Fibroblast of gingiva (primary cell): Measurements from ENCODE around the gene BCL2L12.
"Not testable (repeated sequence)": the region's sequence is repeated elsewhere in the genome, so short reads cannot be mapped to it uniquely, and the experiment has no call there.

Experiments used
- DNase-seq: peaks from one replicate; pipeline ENCODE4 v3.0.0-alpha.2; 2011; ENCODE audit warnings: low read depth

The BCL2L12 gene, protein sequence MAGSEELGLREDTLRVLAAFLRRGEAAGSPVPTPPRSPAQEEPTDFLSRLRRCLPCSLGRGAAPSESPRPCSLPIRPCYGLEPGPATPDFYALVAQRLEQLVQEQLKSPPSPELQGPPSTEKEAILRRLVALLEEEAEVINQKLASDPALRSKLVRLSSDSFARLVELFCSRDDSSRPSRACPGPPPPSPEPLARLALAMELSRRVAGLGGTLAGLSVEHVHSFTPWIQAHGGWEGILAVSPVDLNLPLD

DNA sequence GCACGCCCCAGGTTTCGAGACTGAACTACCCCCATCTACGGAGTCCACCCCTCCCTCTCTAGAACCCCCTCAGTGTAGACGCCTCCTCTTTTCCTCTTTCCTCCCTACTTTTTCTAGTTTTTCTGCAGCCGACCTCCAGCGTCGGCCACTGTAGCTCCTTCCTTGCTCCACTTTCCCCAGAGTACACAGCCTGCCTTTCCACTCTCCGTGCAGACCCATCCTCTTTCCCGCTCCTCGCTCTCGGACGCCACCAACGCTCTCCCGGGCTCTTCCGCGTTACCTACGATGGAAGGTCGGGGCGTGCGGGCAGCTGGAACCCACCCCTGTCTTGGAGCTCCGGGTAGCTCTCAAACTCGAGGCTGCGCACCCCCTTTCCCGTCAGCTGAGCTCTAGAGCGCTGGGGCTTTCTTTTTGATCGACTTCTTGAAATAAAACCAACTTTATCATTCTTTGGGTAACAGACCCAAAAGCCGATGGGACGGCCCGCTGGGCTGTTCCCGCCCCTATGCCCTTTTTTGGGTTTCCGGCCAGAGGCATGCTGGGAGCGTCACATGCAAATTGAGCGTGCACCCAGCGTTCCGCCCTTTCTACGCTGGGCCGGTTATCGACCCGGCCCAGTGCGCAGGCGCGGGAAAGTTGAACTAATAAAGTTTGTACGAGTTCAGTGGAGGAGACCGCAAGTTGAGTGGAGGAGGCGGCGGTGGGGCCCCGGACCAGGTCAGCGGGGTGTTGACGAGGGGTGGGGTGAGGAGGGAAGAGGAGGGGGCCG, at the start of gene BCL2L12, which contains the start of gene IRF3:
Gene BCL2L12 (plus strand): TSS at position 583 of the 769 bp plus-strand sequence. CDS start 760 bp downstream, outside the sequence.
Gene IRF3 (minus strand): TSS at position 507 of the 769 bp plus-strand sequence. CDS start 1,019 bp downstream, outside the sequence.
- peak; percentile 94 for DNase-seq

DNA sequence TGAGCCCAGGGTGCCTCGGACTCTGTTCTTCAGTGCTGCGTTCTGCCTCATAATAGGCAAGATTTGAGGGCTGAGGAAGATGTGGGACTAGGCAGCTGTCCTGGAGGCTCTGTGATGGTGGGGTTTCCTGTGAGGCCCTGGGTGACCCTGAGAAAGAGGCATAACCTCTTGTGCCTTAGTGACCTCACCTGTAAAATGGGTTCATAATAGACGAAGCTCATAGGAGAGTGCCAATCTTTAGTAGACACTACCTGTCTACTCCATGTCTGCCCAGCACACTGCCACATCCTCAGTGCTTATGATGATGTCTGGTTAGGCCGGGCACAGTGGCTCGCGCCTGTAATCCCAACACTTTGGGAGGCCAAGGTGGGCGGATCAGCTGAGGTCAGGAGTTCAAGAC, 49.2 kb upstream of the BCL2L12 start:
- no peak for DNase-seq

DNA sequence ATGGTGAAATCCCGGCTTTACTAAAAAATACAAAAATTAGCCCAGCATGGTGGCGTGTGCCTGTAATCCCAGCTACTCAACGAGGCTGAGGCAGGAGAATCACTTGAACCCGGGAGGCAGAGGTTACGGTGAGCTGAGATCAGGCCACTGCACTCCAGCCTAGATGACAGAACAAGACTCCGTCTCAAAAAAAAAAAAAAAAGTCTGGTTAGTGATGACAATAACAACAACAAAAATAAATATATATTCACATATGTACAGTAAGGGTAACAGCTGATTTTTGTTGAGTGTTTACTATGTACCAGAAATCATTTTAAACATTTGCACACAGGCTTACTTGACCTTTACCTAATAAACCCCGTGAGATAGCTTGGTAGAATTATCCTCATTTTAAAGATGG, 48.8 kb upstream of the BCL2L12 start:
- no peak for DNase-seq

DNA sequence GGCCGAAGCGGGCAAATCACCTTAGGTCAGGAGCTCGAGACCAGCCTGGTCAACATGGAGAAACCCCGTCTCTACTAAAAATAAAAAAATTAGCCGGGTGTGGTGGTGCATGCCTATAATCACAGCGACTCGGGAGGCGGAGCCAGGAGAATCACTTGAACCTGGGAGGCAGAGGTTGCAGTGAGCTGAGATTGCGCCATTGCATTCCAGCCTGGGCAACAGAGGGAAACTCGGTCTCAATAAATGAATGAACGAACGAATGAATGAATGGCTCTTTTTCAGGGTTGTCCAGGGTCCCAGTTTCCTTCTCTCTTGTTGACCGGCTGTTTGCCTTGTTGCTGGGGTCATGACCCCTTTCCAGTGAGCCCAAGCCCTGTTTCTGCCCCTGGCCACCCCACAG, 47.9 kb upstream of the BCL2L12 start:
- not testable (repeated sequence) for DNase-seq

DNA sequence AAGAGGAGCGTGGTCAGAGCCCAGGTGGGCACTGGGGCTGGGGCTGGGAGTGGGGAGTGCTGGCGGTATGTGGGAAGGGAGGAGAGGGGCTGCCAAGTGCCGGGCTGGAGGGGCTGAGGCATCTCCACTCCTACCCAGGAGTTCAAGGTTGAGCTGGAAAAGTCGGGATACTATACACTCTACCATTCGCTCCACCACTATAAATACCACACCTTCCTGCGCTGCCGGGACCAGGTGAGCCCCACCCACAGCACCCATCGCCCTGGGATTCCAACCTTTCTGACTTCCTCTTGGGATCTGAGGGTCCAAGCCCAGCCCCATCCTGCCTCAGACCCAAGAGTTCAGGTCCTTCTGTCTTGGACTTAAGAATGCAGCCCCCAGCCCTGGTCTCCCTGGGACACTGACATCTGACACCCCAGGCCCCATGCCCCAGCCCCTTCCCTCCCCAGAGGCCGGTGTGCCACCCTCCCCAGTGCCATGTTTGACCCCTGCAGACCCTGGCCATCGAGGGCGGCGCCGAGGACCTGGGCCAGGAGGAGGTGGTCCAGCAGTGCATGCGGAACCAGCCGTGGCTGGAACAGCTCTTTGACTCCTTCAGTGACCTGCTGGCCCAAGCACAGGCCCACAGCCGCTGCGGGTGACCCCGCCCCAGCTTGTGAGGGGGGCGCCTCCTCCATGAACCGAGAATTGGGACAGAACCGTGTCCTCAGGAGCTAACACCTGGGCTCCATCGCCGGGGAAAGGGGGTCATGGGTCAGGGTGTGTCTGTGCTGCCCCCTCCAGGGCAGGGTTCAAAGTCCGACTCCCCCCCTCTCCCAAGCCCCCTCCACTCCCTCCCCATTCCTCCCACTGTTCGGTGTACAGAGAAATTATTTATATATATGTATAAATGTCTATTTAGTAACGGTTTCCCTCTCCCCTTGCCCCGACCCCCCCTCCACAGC, 40.5 kb upstream of the BCL2L12 start:
- DNase-seq, result no peak

DNA sequence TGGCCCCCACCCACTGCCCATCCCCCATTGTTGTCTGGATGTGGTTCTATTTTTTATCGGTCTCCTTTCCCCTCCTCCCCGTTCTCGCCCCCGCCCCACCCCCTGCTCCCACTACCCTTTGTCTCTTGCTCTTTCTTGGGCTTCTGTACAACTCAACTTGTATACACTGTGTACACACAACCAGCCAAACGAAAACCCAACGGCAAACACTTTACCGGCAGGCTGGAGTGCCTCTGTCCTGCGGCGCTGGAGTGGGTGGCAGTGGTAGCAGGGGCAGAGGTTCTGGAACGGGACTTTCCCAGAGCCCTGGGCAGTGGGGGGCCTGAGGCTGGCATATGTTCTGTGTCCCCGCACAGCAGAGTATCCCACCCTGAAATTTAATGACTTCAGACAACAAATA, 39.5 kb upstream of the BCL2L12 start:
- DNase-seq, result no peak

DNA sequence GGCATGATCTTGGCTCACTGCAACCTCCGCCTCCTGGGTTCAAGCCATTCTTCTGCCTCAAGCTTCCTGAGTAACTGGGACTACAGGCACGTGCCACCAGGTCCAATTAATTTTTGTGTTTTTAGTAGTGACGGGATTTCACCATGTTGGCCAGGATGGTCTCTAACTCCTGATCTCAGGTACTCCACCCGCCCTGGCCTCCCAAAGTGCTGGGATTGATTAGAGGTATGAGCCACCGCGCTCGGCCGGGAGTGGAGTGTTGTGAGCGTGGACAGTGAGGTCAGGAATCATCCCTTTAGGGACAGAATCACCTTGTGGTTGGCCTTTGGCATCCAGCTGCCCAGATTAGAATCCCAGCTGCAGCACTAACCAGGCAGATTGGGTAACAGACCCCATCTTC, 36.1 kb upstream of the BCL2L12 start:
- no peak for DNase-seq

DNA sequence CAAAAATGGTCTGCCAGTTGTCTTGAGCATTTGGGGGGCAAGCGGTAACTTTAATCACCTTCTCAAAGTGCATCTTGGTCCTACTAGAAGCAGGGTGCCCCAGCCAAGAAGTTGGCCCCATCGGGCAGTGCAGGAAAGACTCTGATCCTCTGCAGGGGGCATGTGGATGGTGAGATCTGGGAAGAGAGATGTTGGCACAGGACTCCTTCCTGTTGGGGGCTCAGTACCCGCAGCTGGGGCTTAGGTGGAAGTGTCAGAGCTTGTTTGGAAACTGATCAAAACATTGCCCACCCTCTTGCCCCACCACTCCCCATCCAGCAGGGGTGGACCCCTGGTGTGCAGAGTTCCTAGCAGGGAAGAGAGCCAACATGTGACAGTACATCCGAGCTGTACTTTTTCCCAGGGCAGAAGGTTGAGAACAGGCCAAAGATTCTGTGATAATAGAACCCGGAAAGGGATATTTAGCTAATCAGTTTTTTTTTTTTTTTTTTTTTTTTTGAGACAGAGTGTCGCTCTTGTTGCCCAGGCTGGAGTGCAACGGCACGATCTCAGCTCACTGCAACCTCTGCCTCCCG, 34.6 kb upstream of the BCL2L12 start:
- DNase-seq, result no peak

DNA sequence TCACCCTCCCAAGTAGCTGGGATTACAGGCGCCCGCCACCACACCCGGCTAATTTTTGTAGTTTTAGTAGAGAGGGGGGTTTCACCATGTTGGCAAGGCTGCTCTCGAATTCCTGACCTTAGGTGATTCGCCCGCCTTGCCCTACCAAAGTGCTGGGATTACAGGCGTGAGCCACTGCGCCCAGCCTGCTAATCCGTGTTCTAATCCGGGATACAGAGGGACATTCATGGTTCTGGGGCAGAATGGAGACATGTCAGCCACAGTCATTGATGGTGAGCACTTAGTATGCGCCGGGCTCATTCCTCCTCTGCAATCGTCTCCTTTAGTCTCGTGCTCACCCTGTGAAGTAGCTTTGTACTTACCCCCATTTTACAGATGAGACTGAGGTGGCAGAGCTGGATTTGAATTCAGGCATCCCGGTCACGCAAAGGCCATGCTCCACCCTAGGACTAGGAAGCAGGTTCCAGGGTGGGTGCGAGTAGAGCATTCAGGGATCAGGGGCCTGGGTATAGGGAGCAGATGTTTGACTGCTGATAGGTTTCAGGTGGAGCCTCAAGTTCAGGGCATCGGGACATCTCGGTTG, 34.0 kb upstream of the BCL2L12 start:
- no peak for DNase-seq

DNA sequence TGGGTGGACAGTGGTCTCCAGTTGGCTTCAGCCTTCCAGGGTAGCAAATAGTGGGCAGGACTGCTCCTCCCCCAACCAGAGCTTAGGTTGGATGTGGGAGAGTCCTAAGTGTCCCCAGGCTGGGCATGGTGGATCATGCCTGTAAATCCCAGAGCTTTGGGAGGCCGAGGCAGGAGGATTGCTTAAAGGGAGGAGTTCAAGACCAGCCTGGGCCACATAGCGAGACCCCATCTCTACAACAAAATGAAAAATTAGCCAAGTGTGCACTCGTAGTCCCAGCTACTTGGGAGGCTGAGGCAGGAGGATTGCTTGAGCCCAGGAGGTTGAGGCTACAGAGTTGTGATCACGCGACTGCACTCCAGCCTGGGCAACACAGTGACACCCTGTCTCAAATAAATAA, 33.2 kb upstream of the BCL2L12 start:
- DNase-seq, result no peak

DNA sequence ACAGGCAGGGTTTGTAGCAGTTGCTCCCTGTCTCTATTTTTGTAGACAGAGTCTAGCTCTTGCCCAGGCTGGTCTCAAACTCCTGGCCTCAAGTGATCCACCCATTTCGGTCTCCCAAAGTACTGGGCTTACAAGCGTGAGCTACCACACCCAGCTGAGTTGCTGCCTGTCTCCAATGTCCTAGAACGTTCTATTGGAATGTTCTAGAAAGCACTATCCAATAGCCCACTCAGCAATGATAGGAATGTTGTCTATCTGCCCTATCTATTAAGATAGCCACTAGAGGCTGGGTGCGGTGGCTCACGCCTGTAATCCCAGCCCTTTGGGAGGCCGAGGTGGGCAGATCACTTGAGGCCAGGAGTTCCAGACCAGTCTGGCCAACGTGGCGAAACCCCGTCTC, 32.5 kb upstream of the BCL2L12 start:
- DNase-seq, result not testable (repeated sequence)

DNA sequence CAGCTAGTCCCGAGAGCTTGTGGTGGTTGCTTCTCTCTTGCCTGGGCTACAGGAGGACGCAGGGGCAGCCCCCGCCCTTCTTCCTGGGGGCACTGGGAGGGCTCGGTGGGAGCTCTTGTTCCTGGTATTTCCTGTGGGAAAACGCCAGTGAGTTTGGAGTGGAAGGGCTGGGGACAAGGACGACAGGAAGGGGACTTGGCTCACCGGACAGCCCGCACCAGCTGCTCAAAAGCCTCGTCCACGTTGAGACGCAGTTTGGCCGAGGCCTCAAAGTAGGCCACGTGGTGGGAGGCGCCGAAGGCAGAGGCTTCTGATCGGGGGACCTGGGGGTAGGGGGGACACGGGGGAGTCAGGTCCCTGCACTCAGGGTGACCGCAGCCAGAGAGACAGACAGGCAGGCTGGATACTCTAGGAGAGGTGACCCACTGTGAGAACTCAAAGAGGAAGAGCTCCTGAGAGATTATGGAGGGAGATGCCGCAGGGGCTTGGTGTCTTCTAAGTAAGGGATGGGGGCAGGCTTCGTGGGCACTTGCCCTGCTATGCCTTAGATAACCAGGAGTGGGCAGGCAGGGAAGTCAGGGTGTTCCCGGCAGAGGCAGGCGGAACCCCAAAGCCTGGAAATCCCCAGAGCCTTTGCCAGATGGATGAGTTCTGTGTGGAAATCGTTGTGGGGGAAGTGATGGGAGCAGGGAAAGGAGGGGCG, 30.1 kb upstream of the BCL2L12 start:
- no peak for DNase-seq

DNA sequence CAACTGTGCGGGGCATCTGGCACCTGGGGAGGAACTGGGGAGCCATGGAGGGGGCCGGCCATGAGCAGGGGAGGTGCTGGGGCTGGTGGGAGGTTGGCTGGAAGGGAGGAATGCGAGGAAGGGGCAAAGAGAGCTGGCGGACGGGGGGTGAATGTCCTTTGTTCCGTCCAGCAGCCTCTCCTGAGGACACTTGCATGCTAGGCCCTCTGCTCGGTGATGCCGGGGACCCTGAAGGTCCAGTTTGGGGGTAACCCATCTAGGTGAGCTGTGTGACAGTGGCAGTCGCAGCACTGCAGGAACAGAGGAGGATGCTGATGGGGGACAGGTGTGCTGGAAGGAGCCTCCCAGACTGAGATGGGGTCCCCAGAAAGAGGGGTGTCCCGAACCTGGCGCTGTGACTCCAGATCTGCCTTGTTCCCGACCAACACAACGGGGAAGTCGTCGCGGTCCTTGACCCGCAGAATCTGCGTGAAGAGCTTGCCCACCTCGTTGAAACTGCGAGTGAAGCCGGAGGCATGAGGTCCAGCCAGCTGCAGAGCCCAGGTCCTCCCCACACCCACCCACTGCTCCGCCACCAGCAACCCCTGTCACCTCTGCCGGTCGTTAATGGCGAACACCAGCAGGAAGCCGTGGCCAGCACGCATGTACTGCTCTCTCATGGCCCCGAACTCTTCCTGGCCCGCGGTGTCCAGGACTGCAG, 29.4 kb upstream of the BCL2L12 start:
- DNase-seq, result no peak

DNA sequence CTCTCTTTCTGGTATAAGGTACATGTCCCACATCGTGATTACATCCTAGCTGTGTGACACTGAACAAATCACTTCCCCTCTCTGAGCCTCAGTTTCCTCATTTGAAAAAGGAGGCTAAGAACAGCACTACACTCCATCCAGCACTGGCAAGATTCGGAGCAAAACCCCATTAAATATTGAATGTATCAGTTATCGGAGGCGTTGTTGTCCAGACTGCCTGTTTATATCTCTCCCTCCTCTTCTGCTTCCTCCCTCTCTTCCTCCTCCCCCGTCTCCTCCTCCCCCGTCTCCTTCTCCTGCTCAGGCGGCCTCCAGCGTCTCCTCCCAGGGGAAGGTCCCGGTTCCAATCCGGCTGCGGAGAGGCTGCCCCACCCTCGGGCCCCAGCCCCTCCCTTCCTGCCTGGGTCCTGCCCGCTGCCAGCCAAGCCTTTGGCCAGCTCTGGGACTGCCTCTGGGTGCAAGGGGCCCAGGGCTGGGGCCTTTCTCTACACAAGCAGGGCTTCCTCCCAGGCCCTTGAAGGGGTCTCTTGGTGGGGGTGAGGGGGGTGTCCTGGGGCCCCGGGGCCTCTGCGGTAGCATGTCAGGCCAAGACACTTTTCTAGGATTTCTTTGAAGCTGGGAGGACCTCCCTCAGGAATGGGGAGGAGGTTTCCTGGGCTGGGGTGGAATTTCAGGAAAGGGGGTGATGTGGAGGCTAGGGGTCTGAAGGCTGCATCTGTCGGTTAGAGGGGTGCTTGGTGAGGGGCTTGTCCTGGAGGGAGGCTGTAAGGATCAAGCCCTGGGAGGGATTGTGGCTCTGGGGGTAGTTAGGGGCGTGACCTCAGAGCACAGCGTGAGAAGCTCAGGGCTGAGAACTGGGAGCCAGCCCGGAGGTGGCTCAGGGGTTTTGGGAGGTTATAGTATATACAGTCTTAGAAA, 27.7 kb upstream of the BCL2L12 start:
- peak; percentile 82 for DNase-seq

DNA sequence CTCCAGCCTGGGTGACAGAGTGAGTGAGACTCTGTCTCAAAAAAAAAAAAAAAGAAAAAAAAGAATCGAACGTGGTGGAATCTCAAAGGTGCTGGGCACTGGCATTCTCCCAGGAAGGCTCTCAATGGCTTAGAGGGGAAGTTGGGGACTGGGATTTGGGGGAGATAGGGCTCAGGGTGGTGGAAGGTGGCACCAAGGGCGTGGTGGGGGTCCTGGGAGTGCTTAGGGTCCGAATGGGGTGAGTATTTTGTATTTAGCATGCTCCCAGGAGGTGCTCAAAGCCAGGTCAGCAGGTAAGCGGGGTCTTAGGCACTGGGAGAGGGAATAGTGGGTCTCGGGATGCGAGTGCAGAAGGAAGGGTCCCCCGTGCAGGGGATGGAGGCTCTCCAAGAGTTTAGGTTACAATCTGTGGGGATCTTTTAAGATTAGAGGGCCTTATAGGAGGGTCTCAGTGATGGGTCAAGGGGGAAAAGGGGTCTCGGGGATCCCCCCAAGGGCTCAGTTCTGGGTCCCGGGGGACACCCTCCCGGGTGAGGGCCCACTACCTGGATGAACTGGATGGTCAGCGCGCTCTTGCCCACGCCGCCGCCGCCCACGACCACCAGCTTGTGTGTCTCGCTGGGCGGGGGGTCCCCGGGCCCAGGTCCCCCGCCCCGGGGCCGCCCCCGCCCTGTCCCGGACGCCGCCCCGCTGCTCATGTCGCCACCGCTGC, 26.2 kb upstream of the BCL2L12 start:
- no peak for DNase-seq

DNA sequence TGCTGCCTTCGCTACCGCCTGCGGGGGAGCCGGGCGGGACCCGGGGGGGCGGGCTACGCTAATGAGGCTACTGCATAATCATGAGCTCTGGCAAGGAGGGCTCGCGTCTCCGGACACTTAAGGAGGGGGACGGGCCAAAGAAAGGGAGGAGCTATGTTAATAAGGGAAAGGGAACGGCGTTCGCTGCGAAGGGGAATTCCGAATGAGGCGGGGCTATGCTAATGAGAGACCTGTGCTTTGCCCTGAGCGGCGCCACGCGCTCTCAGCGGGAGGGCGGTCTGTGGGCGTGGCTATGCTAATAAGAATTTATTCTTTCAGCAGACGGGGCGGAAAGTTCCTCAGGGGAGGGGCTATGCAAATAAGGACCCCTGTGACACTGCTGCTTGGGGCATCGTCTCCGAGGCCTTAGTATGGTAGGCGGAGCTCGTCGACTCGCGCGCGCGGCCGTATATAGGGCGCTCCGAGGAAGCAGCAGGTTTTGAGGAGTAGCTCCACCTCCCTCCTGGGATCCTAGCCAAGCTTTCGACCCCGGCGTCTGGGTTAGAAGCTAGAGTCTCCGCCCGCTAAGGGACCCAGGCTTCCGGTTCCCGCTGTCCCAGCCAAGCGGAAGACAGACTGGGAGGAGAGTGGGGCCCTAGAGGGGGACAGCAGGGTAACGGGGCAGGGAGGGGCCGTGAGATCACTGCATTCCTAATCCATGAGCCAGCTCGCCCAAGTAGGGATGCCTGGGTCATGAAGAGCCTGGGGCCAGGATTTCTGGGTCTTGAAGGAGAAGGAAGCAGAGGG, 25.4 kb upstream of the BCL2L12 start, which contains the start of gene RRAS:
Gene RRAS (minus strand): TSS at position 31 of the 786 bp plus-strand sequence. CDS start 45 bp downstream, outside the sequence.
- peak; percentile 100 for DNase-seq

DNA sequence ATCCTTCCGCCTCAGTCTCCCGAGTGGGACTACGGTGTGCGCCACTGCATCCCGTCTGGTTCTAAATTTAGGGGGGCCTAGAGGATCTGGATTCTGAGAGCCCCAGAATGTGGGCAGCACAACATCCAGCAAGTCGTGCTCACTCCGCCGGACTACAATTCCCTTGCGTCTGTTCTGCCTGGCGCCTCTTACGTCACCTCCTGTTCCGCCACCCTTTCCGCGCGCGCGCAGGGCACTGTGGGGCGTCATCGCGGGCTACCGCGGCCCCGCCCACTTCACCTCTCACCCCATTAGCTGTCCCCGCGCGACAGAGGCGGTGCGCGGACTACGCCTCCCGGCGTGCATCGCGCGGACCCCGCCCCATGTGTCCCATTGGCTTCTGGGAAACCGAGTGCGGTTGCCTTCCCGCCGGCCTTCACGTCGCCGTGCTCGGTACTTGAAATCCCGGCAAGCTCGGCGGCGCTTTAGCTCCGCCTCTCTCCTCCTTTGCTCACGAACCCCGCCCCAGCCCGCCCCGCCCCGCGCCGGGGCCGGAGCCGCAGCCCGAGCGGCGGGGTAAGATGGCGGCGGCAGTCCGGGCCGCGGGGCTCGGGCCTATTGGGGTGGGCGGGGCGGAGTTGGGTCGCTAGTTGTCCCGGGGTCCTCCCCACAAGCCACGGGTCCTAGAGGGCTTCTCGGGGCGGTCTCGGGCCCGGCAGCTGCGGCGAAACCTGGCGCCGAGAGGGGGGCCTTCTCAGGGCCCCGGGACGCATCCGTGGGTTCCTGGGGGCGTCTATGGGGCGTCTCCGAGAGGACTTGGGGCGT, 23.8 kb upstream of the BCL2L12 start, which contains the start of gene SCAF1:
Gene SCAF1 (plus strand): TSS at position 522 of the 804 bp plus-strand sequence. CDS start 2,818 bp downstream, outside the sequence.
- DNase-seq, result peak; percentile 100
